ENCODE results near the gene CSK. TPM values are rescaled to one million over a fixed set of nuclear protein-coding genes. Genes with fewer than 3 reads are reported as not detected.

CSK gene
- total RNA-seq, 2 experiments from 2014 or later, result 112 to 355 TPM

DNA sequence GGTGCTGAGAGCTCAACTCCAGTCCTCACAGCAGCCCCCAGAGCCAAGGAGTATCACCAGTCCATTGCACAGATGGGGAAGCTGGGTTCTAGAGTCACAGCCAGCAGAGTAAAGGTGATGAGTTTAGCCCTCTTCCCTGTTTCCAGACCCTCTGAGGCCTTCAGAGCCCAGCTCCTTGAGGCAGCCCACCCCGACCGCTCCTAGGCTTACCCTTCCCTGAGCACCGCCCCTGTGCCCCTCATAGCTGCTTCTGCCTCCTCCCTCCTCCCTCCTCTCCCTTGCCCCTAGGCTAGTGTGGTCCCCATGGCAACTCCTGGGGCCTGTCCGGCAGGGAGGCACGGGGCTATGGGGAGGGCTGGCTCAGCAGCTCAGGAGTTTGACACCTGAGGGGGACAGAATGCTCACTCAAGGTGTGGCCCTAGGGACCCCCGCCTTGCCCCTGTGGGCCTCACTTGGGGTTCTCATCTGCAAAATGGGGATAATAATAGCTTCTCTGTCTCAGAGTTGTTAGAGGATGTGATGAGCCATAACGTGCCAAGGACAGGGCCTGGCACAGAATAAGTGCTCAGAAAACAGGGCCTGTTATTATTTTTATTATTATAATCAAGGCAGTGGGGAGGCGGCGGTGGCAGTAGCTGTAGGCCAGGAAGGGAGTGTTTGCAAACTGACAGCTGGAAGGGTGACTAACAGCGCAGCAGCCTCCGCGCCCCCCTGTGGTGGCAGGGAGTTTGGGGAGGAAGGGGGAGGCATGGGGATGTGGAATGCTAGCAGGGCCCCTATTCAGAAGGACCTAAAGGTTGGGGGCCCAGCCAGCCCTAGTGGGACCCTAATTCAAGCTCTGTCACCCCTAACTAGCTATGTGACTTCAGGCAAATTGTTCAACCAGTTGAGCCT lies 11.5 kb downstream of the CSK start:
- ChIA-PET CTCF (ENCODE audit: unreplicated experiment) (interaction anchor here (0.9 to 3.5 kb wide), 8 partner anchors 9 to 28 kb away, joined by 3 to 17 read pairs (median 11); no protein-coding TSS in a partner anchor), POLR2A (interaction anchor here (0.6 to 11.8 kb wide), 6 partner anchors 10 to 166 kb away, joined by 3 to 221 read pairs (median 4); partner anchors contain the start of gene CSK)
- H3K9me2 ChIP-seq (ENCODE audit: insufficient read depth, low read length), result no peaks in the 10 kb centered on the region
- peak overlapping the region; percentile 97 for H3K4me3 ChIP-seq (ENCODE audit: low read depth, low read length, poor library complexity, severe bottlenecking)
- H2AFZ ChIP-seq (ENCODE audit: low read length), result no peak overlapping the region
- TF ChIP-seq, protein P1, sequence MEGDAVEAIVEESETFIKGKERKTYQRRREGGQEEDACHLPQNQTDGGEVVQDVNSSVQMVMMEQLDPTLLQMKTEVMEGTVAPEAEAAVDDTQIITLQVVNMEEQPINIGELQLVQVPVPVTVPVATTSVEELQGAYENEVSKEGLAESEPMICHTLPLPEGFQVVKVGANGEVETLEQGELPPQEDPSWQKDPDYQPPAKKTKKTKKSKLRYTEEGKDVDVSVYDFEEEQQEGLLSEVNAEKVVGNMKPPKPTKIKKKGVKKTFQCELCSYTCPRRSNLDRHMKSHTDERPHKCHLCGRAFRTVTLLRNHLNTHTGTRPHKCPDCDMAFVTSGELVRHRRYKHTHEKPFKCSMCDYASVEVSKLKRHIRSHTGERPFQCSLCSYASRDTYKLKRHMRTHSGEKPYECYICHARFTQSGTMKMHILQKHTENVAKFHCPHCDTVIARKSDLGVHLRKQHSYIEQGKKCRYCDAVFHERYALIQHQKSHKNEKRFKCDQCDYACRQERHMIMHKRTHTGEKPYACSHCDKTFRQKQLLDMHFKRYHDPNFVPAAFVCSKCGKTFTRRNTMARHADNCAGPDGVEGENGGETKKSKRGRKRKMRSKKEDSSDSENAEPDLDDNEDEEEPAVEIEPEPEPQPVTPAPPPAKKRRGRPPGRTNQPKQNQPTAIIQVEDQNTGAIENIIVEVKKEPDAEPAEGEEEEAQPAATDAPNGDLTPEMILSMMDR (conservative IDR thresholded peaks at IDR 0.05; ENCODE audit: low read length), result peak; percentile 81
- TF ChIP-seq EZH2phosphoT487 (IDR thresholded peaks at IDR 0.05; ENCODE audit: borderline replicate concordance, low read depth, low read length), result no peak
- peaks cover 90% of the 10 kb centered on the region for H3K36me3 ChIP-seq (ENCODE audit: insufficient read depth, low read length)
- peaks cover 98% of the 10 kb centered on the region for H3K4me1 ChIP-seq (ENCODE audit: insufficient read depth, low read length, poor library complexity, severe bottlenecking)
- H4K20me1 ChIP-seq (ENCODE audit: insufficient read depth, low read length), result peaks cover 41% of the 10 kb centered on the region
- peak overlapping the region; percentile 99 for H3K27ac ChIP-seq (ENCODE audit: low read depth, low read length, poor library complexity, severe bottlenecking)
- H3K9me3 ChIP-seq (ENCODE audit: low read length), result no peaks in the 10 kb centered on the region
- H3K79me2 ChIP-seq (ENCODE audit: insufficient read depth, low read depth, low read length), result peaks cover 98% of the 10 kb centered on the region
- peak; percentile 63 for DNase-seq (ENCODE audit: low spot score)
- peak overlapping the region; percentile 92 for H3K4me2 ChIP-seq (ENCODE audit: low read length)
- no TSS peak for BruUV-seq (replicated peaks)
- intact Hi-C loops (cut with micrococcal nuclease; ENCODE audit: unreplicated experiment), result loop anchor here (1.0 kb wide), 1 partner anchor 22 kb away; no protein-coding TSS in a partner anchor

DNA sequence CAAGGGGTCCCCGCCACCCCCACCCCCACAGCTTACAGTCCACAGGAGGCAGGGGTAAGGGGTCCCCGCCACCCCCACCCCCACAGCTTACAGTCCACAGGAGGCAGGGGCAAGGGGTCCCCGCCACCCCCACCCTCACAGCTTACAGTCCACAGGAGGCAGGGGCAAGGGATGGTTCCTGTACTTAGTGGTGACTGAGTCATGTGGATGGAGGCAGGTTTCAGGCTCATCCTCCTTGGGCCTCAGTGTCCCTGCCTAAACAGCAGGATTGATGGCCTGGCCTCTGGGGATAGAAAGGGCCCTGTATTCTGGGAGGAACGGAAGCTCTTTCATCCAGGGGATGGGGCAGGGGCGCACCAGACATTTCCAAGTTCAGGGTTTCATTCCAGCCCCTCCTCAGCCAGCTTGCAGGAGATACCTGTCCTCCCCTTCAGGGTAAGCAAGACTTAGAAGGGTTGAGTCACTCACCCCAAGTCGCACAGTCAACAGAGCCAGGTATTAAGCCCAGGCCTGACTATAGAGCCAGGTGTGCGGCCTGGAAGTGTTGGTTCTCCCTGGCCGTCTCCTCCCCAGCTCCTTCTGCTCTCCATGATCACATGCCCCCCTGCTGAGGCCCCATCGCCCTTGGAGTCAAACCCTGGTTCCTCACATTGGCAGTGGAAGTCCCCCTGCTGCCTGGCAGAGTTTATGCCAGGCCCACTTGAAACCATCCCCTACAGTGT lies 12.5 kb downstream of the CSK start:
- Histone ChIP-seq H3K4me1 (ENCODE audit: insufficient read depth, low read length, poor library complexity, severe bottlenecking) (peaks cover 98% of the 10 kb centered on the region), H3K27ac (ENCODE audit: low read depth, low read length, poor library complexity, severe bottlenecking) (peak overlapping the region; percentile 16), H3K4me3 (ENCODE audit: low read depth, low read length, poor library complexity, severe bottlenecking) (no peak overlapping the region), H3K36me3 (ENCODE audit: insufficient read depth, low read length) (peaks cover 92% of the 10 kb centered on the region), H3K79me2 (ENCODE audit: insufficient read depth, low read depth, low read length) (peaks cover 87% of the 10 kb centered on the region), H4K20me1 (ENCODE audit: insufficient read depth, low read length) (peaks cover 39% of the 10 kb centered on the region), H3K9me2 (ENCODE audit: insufficient read depth, low read length) (no peaks in the 10 kb centered on the region), H3K9me3 (ENCODE audit: low read length) (no peaks in the 10 kb centered on the region), H3K4me2 (ENCODE audit: low read length) (no peak overlapping the region), H2AFZ (ENCODE audit: low read length) (no peak overlapping the region)
- no peak for TF ChIP-seq EZH2phosphoT487 (IDR thresholded peaks at IDR 0.05; ENCODE audit: borderline replicate concordance, low read depth, low read length)
- TF ChIP-seq, protein P1 (conservative IDR thresholded peaks at IDR 0.05; ENCODE audit: low read length), result no peak
- ChIA-PET POLR2A (interaction anchor here (0.6 to 11.8 kb wide), 5 partner anchors 11 to 81 kb away, joined by 3 to 221 read pairs (median 5); partner anchors contain the start of gene CSK), CTCF (ENCODE audit: unreplicated experiment) (interaction anchor here (1.3 to 3.5 kb wide), 7 partner anchors 10 to 23 kb away, joined by 3 to 17 read pairs (median 12); no protein-coding TSS in a partner anchor)
- no TSS peak for BruUV-seq (replicated peaks)
- intact Hi-C loops (cut with micrococcal nuclease; ENCODE audit: unreplicated experiment), result no loop called here
- no peak for DNase-seq (ENCODE audit: low spot score)

All from OCI-LY7 (cell line).